Measurements from ENCODE around the gene RDH12.

Gene RDH12

GRCh38 chr14:67673451-67673850, 28.2 kb upstream of the RDH12 start:
- peak overlapping the region; percentile 70 for H3K4me3 ChIP-seq (ENCODE audit: low read length)
- no peak for DNase-seq (ENCODE audit: low read depth)
- TF ChIP-seq, protein P1, sequence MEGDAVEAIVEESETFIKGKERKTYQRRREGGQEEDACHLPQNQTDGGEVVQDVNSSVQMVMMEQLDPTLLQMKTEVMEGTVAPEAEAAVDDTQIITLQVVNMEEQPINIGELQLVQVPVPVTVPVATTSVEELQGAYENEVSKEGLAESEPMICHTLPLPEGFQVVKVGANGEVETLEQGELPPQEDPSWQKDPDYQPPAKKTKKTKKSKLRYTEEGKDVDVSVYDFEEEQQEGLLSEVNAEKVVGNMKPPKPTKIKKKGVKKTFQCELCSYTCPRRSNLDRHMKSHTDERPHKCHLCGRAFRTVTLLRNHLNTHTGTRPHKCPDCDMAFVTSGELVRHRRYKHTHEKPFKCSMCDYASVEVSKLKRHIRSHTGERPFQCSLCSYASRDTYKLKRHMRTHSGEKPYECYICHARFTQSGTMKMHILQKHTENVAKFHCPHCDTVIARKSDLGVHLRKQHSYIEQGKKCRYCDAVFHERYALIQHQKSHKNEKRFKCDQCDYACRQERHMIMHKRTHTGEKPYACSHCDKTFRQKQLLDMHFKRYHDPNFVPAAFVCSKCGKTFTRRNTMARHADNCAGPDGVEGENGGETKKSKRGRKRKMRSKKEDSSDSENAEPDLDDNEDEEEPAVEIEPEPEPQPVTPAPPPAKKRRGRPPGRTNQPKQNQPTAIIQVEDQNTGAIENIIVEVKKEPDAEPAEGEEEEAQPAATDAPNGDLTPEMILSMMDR (conservative IDR thresholded peaks at IDR 0.05; ENCODE audit: low read depth, low read length) = no peak

DNA sequence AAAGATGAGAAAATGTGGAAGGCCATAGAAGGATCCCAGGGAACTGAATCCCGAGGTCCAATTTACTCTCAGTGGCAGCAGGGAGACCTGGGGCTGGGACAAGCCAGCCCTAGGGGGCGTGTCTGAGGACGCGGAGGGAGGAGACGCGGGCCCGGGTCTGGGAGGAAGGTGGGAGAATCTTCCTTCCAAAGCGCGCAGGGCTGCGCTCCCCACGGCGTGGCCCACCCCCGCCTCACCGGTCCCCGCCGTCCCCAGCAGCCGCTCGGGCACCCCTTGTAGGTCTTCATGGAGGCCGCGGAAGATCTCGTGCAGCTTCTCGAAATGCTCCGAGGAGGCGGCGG, 27.6 kb upstream of the RDH12 start:
- peak overlapping the region; percentile 70 for H3K4me3 ChIP-seq (ENCODE audit: low read length)
- DNase-seq (ENCODE audit: low read depth) = no peak
- TF ChIP-seq, protein P1 (conservative IDR thresholded peaks at IDR 0.05; ENCODE audit: low read depth, low read length) = peak; percentile 34

GRCh38 chr14:67674480-67675218, 27.0 kb upstream of the RDH12 start, which contains the start of gene VTI1B:
VTI1B (minus strand) TSS chr14:67674632; CDS start chr14:67674489, 143 bp downstream.
- peak within 1 kb of the TSS; percentile 70 for H3K4me3 ChIP-seq (ENCODE audit: low read length)
- DNase-seq (ENCODE audit: low read depth) = no peak
- TF ChIP-seq, protein P1 (conservative IDR thresholded peaks at IDR 0.05; ENCODE audit: low read depth, low read length) = peak; percentile 34

DNA sequence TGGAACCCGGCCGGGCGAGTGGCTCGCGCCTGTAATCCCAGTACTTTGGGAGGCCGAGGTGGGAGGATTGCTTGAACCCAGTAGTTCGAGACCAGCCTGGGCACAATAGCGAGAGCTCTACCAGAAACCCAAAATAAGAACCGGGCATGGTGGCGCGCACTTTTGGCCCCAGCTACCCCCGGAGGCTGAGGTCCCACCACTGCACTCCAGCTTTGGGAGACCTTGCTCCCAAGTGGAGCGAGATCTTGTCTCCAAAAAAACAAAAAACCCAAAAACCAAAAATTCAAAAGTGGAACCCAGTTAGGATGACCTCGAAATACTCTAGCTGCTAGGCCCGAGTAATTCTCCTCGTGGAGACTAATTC, 26.5 kb upstream of the RDH12 start:
- peak overlapping the region; percentile 70 for H3K4me3 ChIP-seq (ENCODE audit: low read length)
- DNase-seq (ENCODE audit: low read depth) = no peak
- TF ChIP-seq, protein P1 (conservative IDR thresholded peaks at IDR 0.05; ENCODE audit: low read depth, low read length) = no peak

DNA sequence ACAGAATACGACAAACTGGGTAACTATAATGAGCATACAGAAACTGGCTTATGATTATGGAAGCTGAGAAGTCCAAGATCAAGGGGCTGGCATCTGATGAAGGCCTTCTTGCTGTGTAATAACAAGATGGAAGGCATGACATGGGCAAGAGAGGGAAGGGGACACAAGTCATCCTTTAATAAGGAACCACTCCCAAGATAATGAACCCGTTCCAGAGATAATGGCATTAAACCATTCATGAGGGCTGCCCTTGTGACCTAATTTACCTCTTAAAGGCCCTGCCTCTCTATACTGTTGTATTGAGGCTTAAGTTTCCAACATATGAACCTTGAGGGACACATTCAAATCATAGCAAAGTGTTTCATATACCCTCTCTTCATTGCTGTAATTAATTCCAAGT, 22.7 kb upstream of the RDH12 start:
- no peak for DNase-seq (ENCODE audit: low read depth)
- TF ChIP-seq, protein P1 (conservative IDR thresholded peaks at IDR 0.05; ENCODE audit: low read depth, low read length) = no peak
- no peak overlapping the region for H3K4me3 ChIP-seq (ENCODE audit: low read length)

DNA sequence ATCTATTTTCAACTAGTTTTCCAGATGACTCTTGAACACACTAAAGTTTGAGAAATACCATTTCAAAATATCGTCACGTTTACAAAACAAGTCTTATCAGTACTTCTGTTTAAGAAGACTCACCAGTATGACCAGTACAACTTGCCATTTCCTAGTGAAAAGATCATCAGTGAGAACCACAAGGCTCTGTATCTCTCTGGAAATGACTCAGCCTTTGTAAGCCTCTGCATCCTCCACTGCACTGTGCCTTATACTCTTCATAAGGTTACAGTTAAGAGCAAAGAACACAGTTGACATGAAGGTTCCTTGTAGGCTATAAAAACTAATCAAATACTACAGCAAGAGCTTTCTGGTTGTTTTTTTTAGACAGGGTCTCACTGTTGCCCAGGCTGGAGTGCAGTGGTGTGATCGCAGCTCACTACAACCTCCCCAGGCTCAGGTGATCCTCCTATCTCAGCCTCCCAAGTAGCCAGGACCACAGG, 21.5 kb upstream of the RDH12 start:
- no peak for DNase-seq (ENCODE audit: low read depth)
- H3K4me3 ChIP-seq (ENCODE audit: low read length) = no peak overlapping the region
- TF ChIP-seq, protein P1 (conservative IDR thresholded peaks at IDR 0.05; ENCODE audit: low read depth, low read length) = no peak

- no peak overlapping the region for H3K4me3 ChIP-seq (ENCODE audit: low read length)
- TF ChIP-seq, protein P1 (conservative IDR thresholded peaks at IDR 0.05; ENCODE audit: low read depth, low read length) = no peak
- DNase-seq (ENCODE audit: low read depth) = no peak
These were observed 20.7 kb upstream of the RDH12 start for GRCh38 chr14:67680941-67681340.
